ENCODE measurements around the gene DAZAP1. TPM values are rescaled to one million over a fixed set of nuclear protein-coding genes. Genes with fewer than 3 reads are reported as not detected.

Gene DAZAP1
- polyA plus RNA-seq, 1 of the 3 experiments (the other 2 are of a cell fraction), result 54.3 TPM

GRCh38 chr19:1363599-1363998 lies 43.8 kb upstream of the DAZAP1 start:
- no peaks in the 10 kb centered on the region for H3K27me3 ChIP-seq (ENCODE audit: insufficient read depth)
- no peak overlapping the region for H3K9ac ChIP-seq
- H3K27ac ChIP-seq (ENCODE audit: low read depth in 2 of 2, low read length in 1 of 2), result no peak overlapping the region
- POLR2A ChIA-PET, result no interaction called here
- H3F3A ChIP-seq (replicated peaks; ENCODE audit: insufficient read depth), result peaks cover 32% of the 10 kb centered on the region
- H3K9me2 ChIP-seq, result no peaks in the 10 kb centered on the region
- 92% methylated on average over 10 of the region's 10 CpGs for WGBS (ENCODE audit: low lambda C conversion rate)
- peaks cover 24 to 25% of the 10 kb centered on the region in 2 experiments for H3K4me1 ChIP-seq (ENCODE audit: control insufficient read depth in 1 of 2, insufficient read depth in 2 of 2, low read depth in 1 of 2, low read length in 1 of 2)
- CTCF ChIA-PET, result interaction anchor here (1.1 to 1.7 kb wide), 3 partner anchors 9 to 84 kb away, joined by 3 to 5 read pairs (median 4); no protein-coding TSS in a partner anchor
- no peaks in the 10 kb centered on the region for H3K9me3 ChIP-seq
- no peak overlapping the region for H2AFZ ChIP-seq (ENCODE audit: low read depth)
- H4K20me1 ChIP-seq (ENCODE audit: insufficient read depth), result no peaks in the 10 kb centered on the region
- no peak for DNase-seq
- TF ChIP-seq CHD2 (IDR thresholded peaks at IDR 0.05; ENCODE audit: low read length, partially characterized antibody) (no peak), RCOR1 (IDR thresholded peaks at IDR 0.05; ENCODE audit: low read length) (no peak), USF2 (IDR thresholded peaks at IDR 0.05; ENCODE audit: borderline replicate concordance, low read depth, low read length) (no peak), SMC3 (IDR thresholded peaks at IDR 0.05; ENCODE audit: low read depth, low read length) (no peak), TEAD4 (IDR thresholded peaks at IDR 0.05; ENCODE audit: borderline replicate concordance, insufficient read depth) (no peak), POLR2AphosphoS5 (IDR thresholded peaks at IDR 0.05; ENCODE audit: low read depth, low read length) (no peak), CTCF (IDR thresholded peaks at IDR 0.05) (no peak), FOXJ3 (CRISPR knock-in tag; IDR thresholded peaks at IDR 0.05) (no peak)
- H3K36me3 ChIP-seq (replicated peaks in 1 of 2; ENCODE audit: control insufficient read depth in 1 of 2, insufficient read depth in 2 of 2, low read length in 1 of 2), result peaks cover 43 to 67% of the 10 kb centered on the region in 2 experiments
- H3K4me2 ChIP-seq, result no peak overlapping the region
- H3K4me3 ChIP-seq (ENCODE audit: low read depth in 2 of 2, low read length in 1 of 2), result no peak overlapping the region
- peaks cover 23% of the 10 kb centered on the region; the same call in 1 of the 2 replicates for H3K79me2 ChIP-seq (ENCODE audit: insufficient read depth)

GRCh38 chr19:1364070-1364704 lies 43.2 kb upstream of the DAZAP1 start:
- WGBS (ENCODE audit: low lambda C conversion rate), result 92% methylated on average over 15 of the region's 15 CpGs
- peaks cover 23% of the 10 kb centered on the region; the same call in 1 of the 2 replicates for H3K79me2 ChIP-seq (ENCODE audit: insufficient read depth)
- H3F3A ChIP-seq (replicated peaks; ENCODE audit: insufficient read depth), result peaks cover 32% of the 10 kb centered on the region
- no peaks in the 10 kb centered on the region for H3K9me3 ChIP-seq
- no peak overlapping the region for H3K4me2 ChIP-seq
- H3K4me1 ChIP-seq (ENCODE audit: control insufficient read depth in 1 of 2, insufficient read depth in 2 of 2, low read depth in 1 of 2, low read length in 1 of 2), result peaks cover 24 to 25% of the 10 kb centered on the region in 2 experiments
- no peak overlapping the region for H2AFZ ChIP-seq (ENCODE audit: low read depth)
- no peaks in the 10 kb centered on the region for H3K9me2 ChIP-seq
- H3K4me3 ChIP-seq (ENCODE audit: low read depth in 2 of 2, low read length in 1 of 2), result no peak overlapping the region
- peaks cover 38 to 65% of the 10 kb centered on the region in 2 experiments for H3K36me3 ChIP-seq (replicated peaks in 1 of 2; ENCODE audit: control insufficient read depth in 1 of 2, insufficient read depth in 2 of 2, low read length in 1 of 2)
- TF ChIP-seq CTCF (IDR thresholded peaks at IDR 0.05) (peak; percentile 50), RXRA (IDR thresholded peaks at IDR 0.05; ENCODE audit: borderline replicate concordance, low read depth) (no peak), USF2 (IDR thresholded peaks at IDR 0.05; ENCODE audit: borderline replicate concordance, low read depth, low read length) (no peak), SMC3 (IDR thresholded peaks at IDR 0.05; ENCODE audit: low read depth, low read length) (no peak), FOXJ3 (CRISPR knock-in tag; IDR thresholded peaks at IDR 0.05) (no peak), NRF1 (IDR thresholded peaks at IDR 0.05; ENCODE audit: low read depth, low read length) (no peak)
- POLR2A ChIA-PET, result no interaction called here
- no peak overlapping the region for H3K27ac ChIP-seq (ENCODE audit: low read depth in 2 of 2, low read length in 1 of 2)
- DNase-seq, result no peak
- CTCF ChIA-PET, result interaction anchor here (0.9 to 1.7 kb wide), 4 partner anchors 9 to 85 kb away, joined by 3 to 5 read pairs (median 4); no protein-coding TSS in a partner anchor
- no peak overlapping the region for H3K9ac ChIP-seq
- no peaks in the 10 kb centered on the region for H3K27me3 ChIP-seq (ENCODE audit: insufficient read depth)
- H4K20me1 ChIP-seq (ENCODE audit: insufficient read depth), result no peaks in the 10 kb centered on the region

Measured in SK-N-SH (cell line).